D721Med (cell line): ENCODE measurements around the gene ITLN1.

Experiments
- DNase-seq: peaks from one replicate; pipeline ENCODE4 v3.0.0; 2011; ENCODE audit warnings: low spot score; ENCODE audit not compliant: insufficient read length
- FAIRE-seq: peaks from 2 replicates; lab custom pipeline; 2011; peaks lifted over from hg19 to GRCh38; lab: Jason Lieb, UNC
- CTCF ChIP-seq: IDR thresholded peaks from 2 replicates; pipeline ENCODE4 v1.5.1; 2012; ENCODE audit warnings: mild to moderate bottlenecking, control low read depth; ENCODE audit not compliant: insufficient read depth; ENCODE audit errors: missing control alignments

Gene ITLN1

DNA sequence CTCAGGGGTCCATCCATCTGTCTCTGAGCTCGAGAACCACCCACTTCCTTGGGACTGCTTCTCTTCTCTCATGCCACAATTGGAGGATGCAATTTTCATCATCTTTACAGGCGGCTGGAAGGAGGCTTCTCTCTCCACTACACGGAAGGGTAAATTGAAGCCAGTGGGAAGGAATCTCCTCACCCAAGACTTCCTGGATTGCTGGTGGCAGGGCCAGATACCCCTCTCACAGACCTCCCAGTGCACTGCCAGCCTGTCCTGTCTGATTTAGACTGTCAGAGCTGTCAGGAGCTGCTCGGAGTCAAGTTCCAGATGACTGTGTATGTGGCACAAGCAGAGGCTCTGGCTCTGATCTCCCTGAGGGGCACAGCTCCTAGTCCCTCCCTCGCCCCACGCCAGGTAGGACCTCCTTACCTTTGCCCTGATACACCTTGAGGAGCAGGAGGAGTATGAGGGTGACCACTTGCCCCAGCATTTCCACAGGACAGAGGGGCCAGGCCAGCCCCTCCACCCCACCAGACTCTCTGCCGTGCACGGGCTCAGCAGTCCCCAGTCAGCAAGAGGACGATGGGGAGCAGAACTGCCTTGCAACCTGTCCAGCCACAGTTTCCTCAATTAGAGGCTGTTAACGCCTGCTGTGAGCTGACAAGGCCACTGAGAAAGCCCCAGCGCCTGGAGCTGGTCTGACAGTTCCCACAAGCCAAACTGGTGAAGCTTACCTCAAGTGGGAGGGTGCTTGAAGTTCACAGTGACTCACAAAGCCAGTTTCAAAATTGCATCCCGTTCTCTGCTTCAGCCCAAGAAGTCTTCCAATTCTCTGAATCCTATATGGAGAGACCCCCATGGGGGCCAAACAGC is 22.5 kb downstream of the ITLN1 start, which contains the start of gene CD244:
TSS of gene CD244 (minus strand) at position 685 of the 858 bp plus-strand sequence. CDS start at position 475, 210 bp downstream.
- no peak for DNase-seq
- no peak for FAIRE-seq
- no peak for TF ChIP-seq CTCF

DNA sequence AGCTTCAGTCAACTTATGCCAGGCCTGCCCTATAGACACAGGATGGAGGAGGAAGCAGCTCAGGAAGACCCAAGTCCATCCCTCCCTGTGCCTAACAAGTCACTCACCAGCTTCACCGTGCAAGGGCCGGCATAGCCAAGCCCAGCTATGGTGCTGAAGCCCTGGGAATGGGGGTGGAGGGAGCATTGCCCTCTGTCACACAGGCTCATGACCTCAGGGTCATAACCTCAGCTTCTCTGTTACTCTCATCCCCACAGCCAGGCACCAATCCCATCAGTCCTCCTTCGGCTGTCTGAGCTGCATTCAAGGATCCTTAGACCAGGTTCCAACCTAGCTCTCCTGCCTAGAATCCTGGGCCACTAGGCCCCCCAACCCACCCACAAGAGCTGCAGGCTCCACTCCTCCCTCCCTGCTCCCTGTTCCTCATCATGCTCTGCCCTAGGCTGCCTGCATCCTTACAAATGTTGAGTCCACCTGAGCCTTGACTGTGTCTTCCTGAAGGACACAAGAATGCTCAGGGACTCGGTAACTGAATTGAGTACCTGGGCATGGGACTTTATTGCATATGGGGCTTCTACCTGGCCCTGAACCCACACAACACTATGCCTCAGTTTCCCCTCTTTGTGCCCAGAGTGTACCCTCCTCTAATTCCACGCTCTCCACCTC is 24.0 kb downstream of the ITLN1 start:
- TF ChIP-seq CTCF = no peak
- FAIRE-seq (no peak), DNase-seq (no peak)

DNA sequence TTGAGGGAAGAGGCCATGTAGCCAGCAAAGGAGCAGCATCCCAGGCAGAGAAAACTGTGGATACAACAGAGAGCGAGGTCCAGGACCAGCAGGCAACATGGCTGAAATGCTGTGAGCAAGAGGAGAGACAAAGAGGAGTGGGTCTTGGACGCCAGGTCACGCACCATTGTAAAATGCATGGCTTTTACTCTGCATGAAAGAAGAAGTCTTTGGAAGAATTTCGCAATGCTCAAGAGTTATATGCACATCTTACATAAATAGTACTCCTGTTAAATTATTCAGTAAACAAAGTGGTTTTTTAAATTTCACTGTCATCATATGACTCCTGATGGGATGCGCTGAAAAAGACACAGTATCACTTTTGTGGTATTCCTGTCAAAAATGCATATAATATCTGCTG is 25.8 kb downstream of the ITLN1 start:
- FAIRE-seq (no peak), DNase-seq (no peak)
- TF ChIP-seq CTCF = no peak

DNA sequence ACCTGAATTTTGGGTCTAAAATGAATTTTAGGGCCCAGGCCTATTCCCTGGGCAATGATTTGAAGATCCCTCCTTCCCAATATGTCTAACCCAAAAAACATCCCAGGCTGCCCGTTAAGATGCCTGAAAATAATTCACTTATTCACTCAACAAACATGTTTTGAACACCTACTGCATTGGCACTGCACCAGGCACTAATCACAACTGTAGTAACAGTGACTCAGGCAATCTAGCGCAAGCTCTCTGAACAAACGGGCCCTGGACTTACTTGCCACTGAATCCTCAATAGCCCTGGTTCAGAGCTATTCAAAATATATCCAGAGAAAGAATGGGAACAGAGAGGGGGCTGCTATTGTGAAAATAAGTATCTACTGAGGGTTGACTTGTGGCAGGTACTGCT is 26.5 kb downstream of the ITLN1 start:
- no peak for FAIRE-seq
- no peak for DNase-seq
- TF ChIP-seq CTCF = no peak

DNA sequence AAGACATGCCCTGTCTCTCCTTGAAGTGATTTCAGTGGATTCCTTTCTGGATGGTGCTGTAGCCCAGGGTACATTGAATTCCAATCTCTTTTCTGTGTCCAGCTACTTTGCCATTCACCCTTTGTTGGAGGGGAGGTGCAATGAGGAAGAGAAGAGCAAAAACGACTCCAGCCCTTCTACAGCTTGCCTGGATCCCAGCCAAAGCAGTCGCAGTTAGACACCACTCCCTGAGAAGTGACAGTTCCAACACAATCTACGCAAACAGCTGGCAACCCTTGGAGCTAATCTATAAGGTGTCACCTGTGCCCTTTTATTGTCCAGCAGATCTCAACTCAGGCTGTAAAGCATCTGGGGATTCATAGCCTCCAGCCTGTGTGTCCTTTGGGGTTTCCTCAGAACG is 26.9 kb downstream of the ITLN1 start:
- no peak for DNase-seq
- TF ChIP-seq CTCF = no peak
- FAIRE-seq = no peak

DNA sequence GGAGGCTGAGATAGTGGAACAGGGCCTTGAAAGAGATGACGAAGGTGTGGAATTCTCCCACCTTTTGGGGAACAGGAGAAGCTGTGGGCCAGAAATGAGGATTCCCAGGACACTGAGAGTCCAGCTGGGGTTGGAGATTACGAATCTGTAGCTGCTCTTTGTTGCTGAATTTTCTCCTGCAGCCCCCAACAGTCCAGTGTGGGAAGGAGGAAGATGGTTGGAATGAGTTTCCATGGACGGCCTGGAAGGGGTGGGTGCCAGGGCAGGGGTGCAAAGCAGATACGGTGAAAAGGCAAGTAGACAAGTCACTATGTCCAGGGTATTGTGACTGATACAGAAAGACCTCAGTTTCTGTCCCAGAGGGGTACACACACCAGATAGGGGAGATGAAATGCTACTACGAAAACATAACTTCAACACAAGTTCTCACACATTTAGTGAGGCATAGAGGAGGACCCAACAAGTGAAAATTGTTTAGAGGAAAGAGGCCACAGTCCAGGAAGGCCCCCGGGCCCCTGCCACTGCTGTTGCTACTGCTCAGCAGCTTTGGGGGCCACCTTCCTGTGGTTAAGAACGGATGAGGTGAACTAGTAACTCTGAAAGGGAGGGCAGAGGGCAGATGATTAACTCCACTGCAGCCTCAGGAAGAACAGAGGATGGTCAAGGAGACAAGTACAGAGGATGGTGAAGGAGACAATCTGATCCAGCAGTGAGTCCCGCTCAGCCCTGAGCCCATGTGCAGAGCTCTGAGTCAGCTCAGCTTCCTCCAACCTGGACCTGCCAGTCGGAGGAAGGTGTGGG is 29.6 kb downstream of the ITLN1 start:
- no peak for TF ChIP-seq CTCF
- no peak for FAIRE-seq
- DNase-seq = no peak
